ENCODE measurements around the gene TMTC1. TPM values are rescaled to one million over a fixed set of nuclear protein-coding genes. Genes with fewer than 3 reads are reported as not detected.

The TMTC1 gene
- total and polyA plus RNA-seq, 4 donors: 3.0 to 33.6 (median 6.0) TPM

DNA sequence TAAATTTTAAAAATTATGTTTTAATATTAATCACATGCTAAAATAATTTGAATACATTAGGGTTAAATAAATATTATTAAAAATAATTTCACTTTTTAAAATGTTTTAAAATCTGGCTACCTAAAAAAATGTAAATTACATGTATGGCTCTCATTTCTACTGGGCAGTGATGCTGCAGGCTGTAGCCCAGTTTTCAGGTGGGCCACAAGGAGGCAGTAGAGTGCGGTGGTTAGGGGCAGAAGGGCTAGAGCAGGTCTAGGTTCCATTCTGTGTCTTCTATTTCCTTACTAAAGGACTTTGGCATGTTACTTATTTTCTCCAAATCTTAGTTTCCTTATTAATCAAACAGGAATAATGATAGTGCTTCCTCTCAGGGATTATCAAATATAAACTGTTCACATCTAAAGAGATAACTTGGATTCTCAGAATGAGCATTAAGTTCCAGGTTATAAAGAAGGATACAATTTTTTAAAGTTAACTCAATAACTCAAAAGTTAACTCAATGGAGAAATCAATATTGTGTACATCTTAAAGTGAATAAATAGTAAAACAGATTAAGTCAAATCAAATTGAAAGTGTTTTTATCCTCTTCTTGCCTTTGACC is 231.3 kb downstream of the TMTC1 start:
- H3K36me3 ChIP-seq (ENCODE audit: control insufficient read depth in 4 of 4, insufficient read depth in 4 of 4, low read length in 4 of 4): no peaks in the 10 kb centered on the region
- TF ChIP-seq, protein P1, sequence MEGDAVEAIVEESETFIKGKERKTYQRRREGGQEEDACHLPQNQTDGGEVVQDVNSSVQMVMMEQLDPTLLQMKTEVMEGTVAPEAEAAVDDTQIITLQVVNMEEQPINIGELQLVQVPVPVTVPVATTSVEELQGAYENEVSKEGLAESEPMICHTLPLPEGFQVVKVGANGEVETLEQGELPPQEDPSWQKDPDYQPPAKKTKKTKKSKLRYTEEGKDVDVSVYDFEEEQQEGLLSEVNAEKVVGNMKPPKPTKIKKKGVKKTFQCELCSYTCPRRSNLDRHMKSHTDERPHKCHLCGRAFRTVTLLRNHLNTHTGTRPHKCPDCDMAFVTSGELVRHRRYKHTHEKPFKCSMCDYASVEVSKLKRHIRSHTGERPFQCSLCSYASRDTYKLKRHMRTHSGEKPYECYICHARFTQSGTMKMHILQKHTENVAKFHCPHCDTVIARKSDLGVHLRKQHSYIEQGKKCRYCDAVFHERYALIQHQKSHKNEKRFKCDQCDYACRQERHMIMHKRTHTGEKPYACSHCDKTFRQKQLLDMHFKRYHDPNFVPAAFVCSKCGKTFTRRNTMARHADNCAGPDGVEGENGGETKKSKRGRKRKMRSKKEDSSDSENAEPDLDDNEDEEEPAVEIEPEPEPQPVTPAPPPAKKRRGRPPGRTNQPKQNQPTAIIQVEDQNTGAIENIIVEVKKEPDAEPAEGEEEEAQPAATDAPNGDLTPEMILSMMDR (IDR thresholded peaks at IDR 0.05; ENCODE audit: control extremely low read depth, extremely low read depth): peak; percentile 75
- WGBS, 2 donors: 8 to 10% methylated on average over 1 of the region's 1 CpG
- no peak overlapping the region for H3K27ac ChIP-seq (ENCODE audit: low read depth in 1 of 2, low read length in 1 of 2)
- peak; percentile 66 to 71 (median 66) for DNase-seq
- peaks cover 0 to 6% (median 4%) of the 10 kb centered on the region in 5 donors for H3K4me1 ChIP-seq (ENCODE audit: control insufficient read depth in 5 of 5, insufficient read depth in 5 of 5, low read length in 5 of 5)
- ATAC-seq (ENCODE audit: insufficient read depth, low FRiP score): peak; percentile 73
- H3K27me3 ChIP-seq (ENCODE audit: control insufficient read depth in 3 of 3, insufficient read depth in 3 of 3, low read length in 2 of 3): peaks cover 0 to 9% (median 7%) of the 10 kb centered on the region in 3 donors
- H3K9me3 ChIP-seq (ENCODE audit: control insufficient read depth in 4 of 4, insufficient read depth in 3 of 4, low read length in 3 of 4): no peaks in the 10 kb centered on the region
- no peak overlapping the region for H3K4me3 ChIP-seq
- no peak overlapping the region for H3K9ac ChIP-seq (ENCODE audit: insufficient read depth in 1 of 2, low read length in 2 of 2)

DNA sequence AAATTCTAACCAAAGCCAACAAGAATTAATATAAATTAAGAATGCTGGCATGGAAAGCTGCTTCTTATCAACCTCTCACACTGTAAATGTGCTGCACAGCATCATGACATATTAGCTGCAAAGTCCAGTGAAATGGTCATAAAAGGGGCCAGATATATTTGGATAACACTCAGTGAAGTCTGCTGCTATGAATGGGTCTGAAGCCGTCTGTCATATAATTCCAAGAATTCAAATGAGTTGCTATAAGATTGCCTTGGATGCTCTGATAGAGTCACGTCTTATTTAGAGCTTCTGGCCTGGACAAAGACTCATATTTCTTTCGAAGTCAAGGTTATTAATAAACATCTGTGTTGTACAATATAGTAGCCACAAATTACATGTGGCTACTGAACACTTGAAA is 231.9 kb downstream of the TMTC1 start:
- ATAC-seq (ENCODE audit: insufficient read depth, low FRiP score): no peak
- H3K9me3 ChIP-seq (ENCODE audit: control insufficient read depth in 4 of 4, insufficient read depth in 3 of 4, low read length in 3 of 4): no peaks in the 10 kb centered on the region

DNA sequence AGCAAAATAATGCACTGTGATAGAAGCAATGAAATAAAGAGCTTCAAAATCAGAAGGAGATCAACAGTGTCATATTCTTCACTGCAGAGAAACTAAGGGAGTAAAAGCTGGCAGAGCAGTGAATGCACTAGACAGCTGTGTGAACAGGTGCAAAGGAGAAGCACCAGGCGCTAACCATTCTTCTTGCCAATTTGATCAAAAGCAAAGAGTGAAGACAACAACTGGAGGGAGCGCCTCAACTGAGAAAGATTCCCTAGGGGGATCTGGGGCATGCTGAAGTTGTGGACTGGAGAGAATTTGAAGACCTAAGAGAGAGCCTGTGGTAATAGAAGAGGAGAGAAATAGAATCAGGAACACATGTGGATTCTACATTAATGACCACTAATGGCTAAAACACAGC is 235.9 kb downstream of the TMTC1 start:
- 94 to 100% methylated on average over 2 of the region's 2 CpGs for WGBS, 2 donors
- no peak overlapping the region for H3K27ac ChIP-seq (ENCODE audit: low read depth in 1 of 2, low read length in 1 of 2)

More for the DNA sequence above, 231.9 kb downstream of the TMTC1 start:
- Histone ChIP-seq H3K4me3 (no peak overlapping the region), H3K36me3 (ENCODE audit: control insufficient read depth in 4 of 4, insufficient read depth in 4 of 4, low read length in 4 of 4) (no peaks in the 10 kb centered on the region), H3K4me1 (ENCODE audit: control insufficient read depth in 5 of 5, insufficient read depth in 5 of 5, low read length in 5 of 5) (peaks cover 0 to 11% (median 4%) of the 10 kb centered on the region in 5 donors), H3K27me3 (ENCODE audit: control insufficient read depth in 3 of 3, insufficient read depth in 3 of 3, low read length in 2 of 3) (peaks cover 0 to 9% (median 7%) of the 10 kb centered on the region in 3 donors), H3K9ac (ENCODE audit: insufficient read depth in 1 of 2, low read length in 2 of 2) (no peak overlapping the region), H3K27ac (ENCODE audit: low read depth in 1 of 2, low read length in 1 of 2) (no peak overlapping the region)
- TF ChIP-seq, protein P1 (IDR thresholded peaks at IDR 0.05; ENCODE audit: control extremely low read depth, extremely low read depth): no peak
- WGBS, 2 donors: 66 to 83% methylated on average over 3 of the region's 3 CpGs
- peak; percentile 31 to 86 (median 84) for DNase-seq

More for the DNA sequence above, 235.9 kb downstream of the TMTC1 start:
- DNase-seq: no peak
- Histone ChIP-seq H3K9me3 (ENCODE audit: control insufficient read depth in 4 of 4, insufficient read depth in 3 of 4, low read length in 3 of 4) (no peaks in the 10 kb centered on the region), H3K27me3 (ENCODE audit: control insufficient read depth in 3 of 3, insufficient read depth in 3 of 3, low read length in 2 of 3) (peaks cover 0 to 9% (median 6%) of the 10 kb centered on the region in 3 donors), H3K4me3 (no peak overlapping the region), H3K9ac (ENCODE audit: insufficient read depth in 1 of 2, low read length in 2 of 2) (no peak overlapping the region), H3K4me1 (ENCODE audit: control insufficient read depth in 5 of 5, insufficient read depth in 5 of 5, low read length in 5 of 5) (peaks cover 0 to 21% (median 5%) of the 10 kb centered on the region in 5 donors), H3K36me3 (ENCODE audit: control insufficient read depth in 4 of 4, insufficient read depth in 4 of 4, low read length in 4 of 4) (no peaks in the 10 kb centered on the region)
- no peak for ATAC-seq (ENCODE audit: insufficient read depth, low FRiP score)
- TF ChIP-seq, protein P1 (IDR thresholded peaks at IDR 0.05; ENCODE audit: control extremely low read depth, extremely low read depth): no peak
